Neural progenitor cell (in vitro differentiated cells): ENCODE measurements around the gene TP73. TPM values are rescaled to one million over a fixed set of nuclear protein-coding genes. Genes with fewer than 3 reads are reported as not detected.

ENCODE experiments used
- DNase-seq: peaks from one replicate; pipeline ENCODE4 v3.0.0-alpha.2; 2016; ENCODE audit warnings: low spot score
- H2AFZ ChIP-seq: fragments of 200-600 bp; sonication (generic); replicated peaks from 2 replicates; pipeline ENCODE4 v1.6.1; 2016; ENCODE audit warnings: antibody characterized with exemption
- H3F3A ChIP-seq: fragments of 200-600 bp; sonication (generic); 2 replicates; pipeline ENCODE4 v1.6.1; 2016; ENCODE audit warnings: antibody characterized with exemption, low read depth
- H3K27ac ChIP-seq: fragments of 200-600 bp; sonication (generic); 2 replicates; pipeline ENCODE4 v1.5.1; 2016; ENCODE audit warnings: mild to moderate bottlenecking
- H3K27me3 ChIP-seq: fragments of 200-600 bp; sonication (generic); 2 replicates; pipeline ENCODE4 v1.6.1; 2016; ENCODE audit warnings: mild to moderate bottlenecking, moderate library complexity
- H3K36me3 ChIP-seq: fragments of 200-600 bp; sonication (generic); 2 replicates; pipeline ENCODE4 v1.5.1; 2016
- H3K4me1 ChIP-seq: fragments of 200-600 bp; sonication (generic); 2 replicates; pipeline ENCODE4 v1.6.1; 2016; ENCODE audit warnings: mixed run types
- H3K4me2 ChIP-seq: fragments of 200-600 bp; sonication (generic); 2 replicates; pipeline ENCODE4 v1.6.1; 2016
- H3K4me3 ChIP-seq: fragments of 200-600 bp; sonication (generic); 2 replicates; pipeline ENCODE4 v1.5.1; 2016
- H3K79me2 ChIP-seq: fragments of 200-600 bp; sonication (generic); 2 replicates; pipeline ENCODE4 v1.6.1; 2016; ENCODE audit warnings: low read depth
- H3K9ac ChIP-seq: fragments of 200-600 bp; sonication (generic); 2 replicates; pipeline ENCODE4 v1.6.1; 2016
- H3K9me3 ChIP-seq: fragments of 200-600 bp; sonication (generic); 2 replicates; pipeline ENCODE4 v1.5.1; 2016; ENCODE audit warnings: low read depth
- H4K20me1 ChIP-seq: fragments of 200-600 bp; sonication (generic); 2 replicates; pipeline ENCODE4 v1.6.1; 2016; ENCODE audit warnings: low read depth
- H3K27ac Mint-ChIP-seq: 3 replicates; pipeline ENCODE4 v1.8.0; 2021; ENCODE audit warnings: mixed read lengths
- H3K27me3 Mint-ChIP-seq: 2 replicates; pipeline ENCODE4 v1.8.0; 2022; ENCODE audit warnings: low read depth, mild to moderate bottlenecking, inconsistent platforms, moderate library complexity, mixed read lengths; ENCODE audit not compliant: insufficient read depth
- H3K36me3 Mint-ChIP-seq: 3 replicates; pipeline ENCODE4 v1.8.0; 2021; ENCODE audit warnings: mixed read lengths
- H3K4me1 Mint-ChIP-seq: 3 replicates; pipeline ENCODE4 v1.8.0; 2021; ENCODE audit warnings: mixed read lengths
- H3K4me3 Mint-ChIP-seq: 3 replicates; pipeline ENCODE4 v1.8.0; 2021; ENCODE audit warnings: mild to moderate bottlenecking, moderate library complexity, mixed read lengths
- H3K9me3 Mint-ChIP-seq: 3 replicates; pipeline ENCODE4 v1.8.0; 2020; ENCODE audit warnings: mixed read lengths
- EZH2 ChIP-seq: fragments of 200-600 bp; sonication (generic); IDR thresholded peaks from 2 replicates; pipeline ENCODE4 v1.6.1; 2017; ENCODE audit warnings: antibody characterized with exemption, mild to moderate bottlenecking, moderate library complexity
- EZH2phosphoT487 ChIP-seq: fragments of 200-600 bp; sonication (generic); IDR thresholded peaks from 2 replicates; pipeline ENCODE4 v1.6.1; 2017; ENCODE audit warnings: antibody characterized with exemption
- total RNA-seq: library from RNA; depleted of rRNA; stranded (reverse); fragments of >200 nt; gene quantifications from 2 replicates; pipeline ENCODE4 v1.2.3, GENCODE V29; 2015; ENCODE audit warnings: low replicate concordance
- TF ChIP-seq, protein P1 (sequence below): fragments of 200-600 bp; sonication (generic); IDR thresholded peaks from 2 replicates; pipeline ENCODE4 v1.5.1; 2017; ENCODE audit warnings: antibody characterized with exemption, mild to moderate bottlenecking

TP73 gene
- total RNA-seq, 1 donor from 2014 or later: not detected

DNA sequence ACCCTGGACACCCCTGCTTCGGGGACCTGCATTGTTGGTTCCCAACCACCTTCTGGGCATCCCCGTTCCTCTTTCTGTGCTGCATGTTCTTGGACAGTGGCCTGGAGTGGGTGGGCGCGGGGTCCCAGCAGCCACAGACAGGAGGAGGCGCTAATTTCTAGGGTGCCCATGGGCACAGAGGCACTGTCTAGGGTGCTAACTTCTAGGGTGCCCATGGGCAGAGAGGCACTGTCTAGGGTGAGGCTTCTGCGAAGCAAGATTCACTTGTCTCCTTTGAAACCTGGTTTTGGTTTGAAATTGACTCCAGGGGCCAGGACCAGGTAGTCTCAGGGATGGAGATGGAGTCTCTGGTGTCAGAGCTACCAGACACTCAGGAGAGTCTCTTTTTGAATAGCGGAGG lies 40.2 kb upstream of the TP73 start:
- H3K4me3 Mint-ChIP-seq: peak overlapping the region; percentile 78
- Histone ChIP-seq H3K27ac (no peak overlapping the region), H3K4me1 (peaks cover 53% of the 10 kb centered on the region), H3K4me2 (peak overlapping the region; percentile 72), H3K9me3 (no peaks in the 10 kb centered on the region), H3K27me3 (peaks cover 20% of the 10 kb centered on the region), H3K79me2 (peaks cover 25% of the 10 kb centered on the region), H3K36me3 (no peaks in the 10 kb centered on the region), H3K4me3 (no peak overlapping the region), H3K9ac (no peak overlapping the region), H4K20me1 (peaks cover 49% of the 10 kb centered on the region), H2AFZ (no peak overlapping the region), H3F3A (peaks cover 13% of the 10 kb centered on the region)
- H3K36me3 Mint-ChIP-seq: no peaks in the 10 kb centered on the region
- no peak overlapping the region for H3K27ac Mint-ChIP-seq
- no peak for DNase-seq
- H3K4me1 Mint-ChIP-seq: peaks cover 70% of the 10 kb centered on the region
- peaks cover 7% of the 10 kb centered on the region for H3K27me3 Mint-ChIP-seq
- H3K9me3 Mint-ChIP-seq: no peaks in the 10 kb centered on the region
- no peak for TF ChIP-seq EZH2phosphoT487
- no peak for TF ChIP-seq EZH2
- TF ChIP-seq, protein P1, sequence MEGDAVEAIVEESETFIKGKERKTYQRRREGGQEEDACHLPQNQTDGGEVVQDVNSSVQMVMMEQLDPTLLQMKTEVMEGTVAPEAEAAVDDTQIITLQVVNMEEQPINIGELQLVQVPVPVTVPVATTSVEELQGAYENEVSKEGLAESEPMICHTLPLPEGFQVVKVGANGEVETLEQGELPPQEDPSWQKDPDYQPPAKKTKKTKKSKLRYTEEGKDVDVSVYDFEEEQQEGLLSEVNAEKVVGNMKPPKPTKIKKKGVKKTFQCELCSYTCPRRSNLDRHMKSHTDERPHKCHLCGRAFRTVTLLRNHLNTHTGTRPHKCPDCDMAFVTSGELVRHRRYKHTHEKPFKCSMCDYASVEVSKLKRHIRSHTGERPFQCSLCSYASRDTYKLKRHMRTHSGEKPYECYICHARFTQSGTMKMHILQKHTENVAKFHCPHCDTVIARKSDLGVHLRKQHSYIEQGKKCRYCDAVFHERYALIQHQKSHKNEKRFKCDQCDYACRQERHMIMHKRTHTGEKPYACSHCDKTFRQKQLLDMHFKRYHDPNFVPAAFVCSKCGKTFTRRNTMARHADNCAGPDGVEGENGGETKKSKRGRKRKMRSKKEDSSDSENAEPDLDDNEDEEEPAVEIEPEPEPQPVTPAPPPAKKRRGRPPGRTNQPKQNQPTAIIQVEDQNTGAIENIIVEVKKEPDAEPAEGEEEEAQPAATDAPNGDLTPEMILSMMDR: no peak

DNA sequence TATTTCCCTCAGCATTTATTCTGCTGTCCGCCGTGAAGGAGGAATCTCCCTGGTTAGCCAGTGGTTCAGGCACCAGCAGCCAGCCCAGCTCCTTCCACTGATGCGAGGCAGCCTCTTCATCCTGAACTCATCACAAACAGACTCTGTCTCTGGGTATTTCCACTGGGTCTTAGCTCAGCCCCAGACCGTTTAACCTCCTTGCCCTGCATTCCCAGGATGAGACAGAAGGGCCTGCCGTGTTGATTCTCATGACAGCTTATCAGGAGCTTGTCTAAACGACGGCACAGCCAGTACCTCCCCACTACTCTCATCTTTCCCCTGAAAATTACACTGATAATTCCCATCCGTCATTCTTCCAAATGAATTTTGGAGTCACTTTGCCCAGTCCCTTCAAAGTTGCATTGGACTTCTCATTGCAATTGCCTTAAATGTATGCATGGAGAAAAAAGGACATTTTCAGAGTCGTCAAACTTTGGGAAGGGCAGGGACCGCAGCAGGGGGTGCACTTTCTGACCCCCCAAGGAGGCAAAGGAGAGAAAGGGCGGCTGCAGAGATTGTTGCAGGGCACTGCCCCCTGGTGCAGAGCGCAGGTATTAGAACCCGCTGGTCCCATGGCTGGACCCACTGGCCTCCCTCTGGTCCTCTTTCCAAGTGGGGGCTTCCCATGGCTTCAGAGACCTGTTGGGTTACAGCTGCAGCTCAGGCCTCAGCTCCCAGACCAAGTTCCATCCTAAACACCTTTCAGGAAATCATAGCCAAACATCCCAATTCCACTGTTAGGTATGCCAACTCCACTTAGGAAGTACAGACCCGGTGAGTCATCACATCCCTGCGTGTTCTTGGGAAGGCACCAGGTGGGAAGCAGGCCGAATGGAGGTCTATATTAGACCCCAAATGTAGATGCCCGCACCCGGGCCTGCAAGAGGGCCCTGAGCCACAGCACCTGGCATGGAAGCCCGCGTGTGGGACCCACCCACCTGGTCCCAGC lies 37.3 kb upstream of the TP73 start:
- Histone ChIP-seq H3K27ac (no peak overlapping the region), H4K20me1 (peaks cover 22% of the 10 kb centered on the region), H3K79me2 (peaks cover 6% of the 10 kb centered on the region), H3K4me3 (no peak overlapping the region), H3F3A (peaks cover 13% of the 10 kb centered on the region), H3K27me3 (peaks cover 23% of the 10 kb centered on the region), H3K9me3 (no peaks in the 10 kb centered on the region), H2AFZ (no peak overlapping the region), H3K4me1 (peaks cover 25% of the 10 kb centered on the region), H3K36me3 (no peaks in the 10 kb centered on the region), H3K9ac (no peak overlapping the region), H3K4me2 (no peak overlapping the region)
- Mint-ChIP-seq H3K4me3 (peak overlapping the region; percentile 50), H3K36me3 (no peaks in the 10 kb centered on the region), H3K27me3 (peaks cover 10% of the 10 kb centered on the region), H3K27ac (no peak overlapping the region), H3K9me3 (no peaks in the 10 kb centered on the region), H3K4me1 (peaks cover 49% of the 10 kb centered on the region)
- TF ChIP-seq EZH2phosphoT487: no peak
- TF ChIP-seq, protein P1: peak; percentile 81
- DNase-seq: peak; percentile 70

DNA sequence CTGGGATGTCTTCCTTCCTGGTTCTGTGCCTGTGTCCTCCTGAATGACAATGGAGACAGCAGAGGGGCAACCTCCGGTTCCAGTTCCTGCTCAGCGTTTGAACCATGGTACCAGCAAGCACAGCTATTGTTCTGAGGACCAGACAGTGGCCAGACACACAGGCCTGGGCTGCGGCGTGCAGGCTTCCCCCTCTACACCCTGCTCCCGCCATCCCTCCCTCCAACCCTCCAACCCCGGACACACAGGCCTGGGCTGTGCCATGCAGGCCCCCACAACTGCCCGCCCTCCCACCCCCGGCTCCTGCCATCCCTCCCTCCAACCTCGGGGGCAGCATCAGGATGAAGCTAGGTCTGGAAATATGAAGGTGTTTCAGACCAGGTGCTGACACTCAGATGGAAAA lies 35.5 kb upstream of the TP73 start:
- Histone ChIP-seq H3K9ac (no peak overlapping the region), H3K4me3 (no peak overlapping the region), H3K9me3 (no peaks in the 10 kb centered on the region), H3K36me3 (no peaks in the 10 kb centered on the region), H3K27ac (no peak overlapping the region), H3K4me1 (peaks cover 13% of the 10 kb centered on the region), H4K20me1 (peaks cover 15% of the 10 kb centered on the region), H2AFZ (no peak overlapping the region), H3K4me2 (no peak overlapping the region), H3K27me3 (peaks cover 29% of the 10 kb centered on the region), H3K79me2 (no peaks in the 10 kb centered on the region), H3F3A (peaks cover 9% of the 10 kb centered on the region)
- peaks cover 10% of the 10 kb centered on the region for H3K27me3 Mint-ChIP-seq
- H3K4me3 Mint-ChIP-seq: no peak overlapping the region
- no peaks in the 10 kb centered on the region for H3K36me3 Mint-ChIP-seq
- no peak for DNase-seq
- peaks cover 42% of the 10 kb centered on the region for H3K4me1 Mint-ChIP-seq
- H3K27ac Mint-ChIP-seq: no peak overlapping the region
- no peaks in the 10 kb centered on the region for H3K9me3 Mint-ChIP-seq
- no peak for TF ChIP-seq EZH2
- TF ChIP-seq, protein P1: no peak
- no peak for TF ChIP-seq EZH2phosphoT487
